GM23248 (cell line): ENCODE results near the gene HIGD1A.

ENCODE experiments used
- EZH2 ChIP-seq: fragments of 200-600 bp; sonication (generic); IDR thresholded peaks from 2 replicates; pipeline ENCODE4 v1.6.1; 2018; ENCODE audit warnings: antibody characterized with exemption, mild to moderate bottlenecking; ENCODE audit not compliant: insufficient read depth, poor library complexity, severe bottlenecking
- EZH2phosphoT487 ChIP-seq: fragments of 200-600 bp; sonication (generic); IDR thresholded peaks from 2 replicates; pipeline ENCODE4 v1.6.1; 2018; ENCODE audit warnings: antibody characterized with exemption, moderate library complexity, mild to moderate bottlenecking, low read depth; ENCODE audit not compliant: insufficient read depth

DNA sequence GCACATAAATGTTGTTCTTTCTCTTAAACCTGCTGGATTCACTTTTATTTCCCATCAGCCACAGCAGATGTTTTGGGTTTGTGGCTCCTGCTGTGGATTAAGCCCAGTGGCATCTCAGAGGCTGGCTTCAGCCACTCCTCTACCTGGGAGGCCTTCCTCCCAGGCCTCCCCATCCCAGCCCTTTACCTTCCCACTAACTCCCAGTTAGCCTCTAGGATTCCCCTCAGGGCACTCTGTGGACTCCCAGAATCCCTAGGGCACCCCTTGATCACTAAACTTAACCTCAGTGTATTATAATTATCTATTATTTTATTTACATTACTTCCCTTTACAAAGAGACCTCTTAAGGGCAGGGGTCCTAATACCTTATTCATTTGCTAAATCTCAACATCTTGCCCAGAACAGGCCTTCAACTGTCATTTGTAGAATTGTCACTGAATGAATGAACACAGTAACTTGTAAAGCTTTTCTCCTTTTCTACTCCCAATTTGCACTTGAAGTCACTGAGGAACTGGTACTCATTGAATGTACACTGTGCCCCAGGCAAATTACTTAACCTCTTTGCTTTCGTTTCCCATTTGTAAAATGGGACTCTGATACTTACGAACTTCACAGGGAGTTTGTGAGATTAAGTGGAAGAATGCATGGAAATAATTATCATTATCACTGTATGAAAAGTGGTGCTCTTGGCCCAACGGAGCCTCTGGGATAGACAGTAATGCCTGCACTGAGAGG is 39.6 kb downstream of the HIGD1A start:
- TF ChIP-seq EZH2phosphoT487 (no peak), EZH2 (no peak)
